HG03354 (cell line): ENCODE measurements around the gene C7orf33.

Experiments used
- ATAC-seq: cut with Tn5 transposase; IDR thresholded peaks from one replicate; pipeline ENCODE4 v1.9.1; 2021; ENCODE audit warnings: mild to moderate bottlenecking; ENCODE audit not compliant: unreplicated experiment, poor library complexity, severe bottlenecking

C7orf33 gene

GRCh38 chr7:148622887-148623585 is 32.5 kb downstream of the C7orf33 start:
- ATAC-seq, result no peak

GRCh38 chr7:148623586-148624282 is 33.2 kb downstream of the C7orf33 start:
- ATAC-seq, result no peak

- ATAC-seq, result no peak
Measured at GRCh38 chr7:148624735-148625134, 34.2 kb downstream of the C7orf33 start.

- ATAC-seq, result no peak
Measured at GRCh38 chr7:148625342-148625741, 34.8 kb downstream of the C7orf33 start.

- no peak for ATAC-seq
Measured at GRCh38 chr7:148626828-148627227, 36.3 kb downstream of the C7orf33 start.

- no peak for ATAC-seq
Measured at GRCh38 chr7:148628011-148628410, 37.4 kb downstream of the C7orf33 start.

GRCh38 chr7:148630078-148630477 is 39.5 kb downstream of the C7orf33 start:
- no peak for ATAC-seq

GRCh38 chr7:148633761-148634160 is 43.2 kb downstream of the C7orf33 start:
- no peak for ATAC-seq

GRCh38 chr7:148637094-148637493 is 46.5 kb downstream of the C7orf33 start:
- ATAC-seq, result no peak

GRCh38 chr7:148645898-148646297 is 55.3 kb downstream of the C7orf33 start:
- no peak for ATAC-seq

GRCh38 chr7:148650232-148650858 is 59.8 kb downstream of the C7orf33 start:
- no peak for ATAC-seq

- no peak for ATAC-seq
Measured at GRCh38 chr7:148652773-148653172, 62.2 kb downstream of the C7orf33 start.

GRCh38 chr7:148657929-148658328 is 67.4 kb downstream of the C7orf33 start:
- ATAC-seq, result no peak

- ATAC-seq, result no peak
Measured at GRCh38 chr7:148661471-148661870, 70.9 kb downstream of the C7orf33 start.

GRCh38 chr7:148662646-148663045 is 72.1 kb downstream of the C7orf33 start:
- ATAC-seq, result no peak

- no peak for ATAC-seq
Measured at GRCh38 chr7:148664324-148664723, 73.8 kb downstream of the C7orf33 start.

- no peak for ATAC-seq
Measured at GRCh38 chr7:148665221-148665620, 74.7 kb downstream of the C7orf33 start.
